HUES64 (cell line): ENCODE data around the gene SPRR5.

Experiments
- H3K27ac ChIP-seq: 2 replicates; pipeline ENCODE4 v1.7.0; 2013; ENCODE audit warnings: low read depth, low read length, inconsistent platforms
- H3K27me3 ChIP-seq: 2 replicates; pipeline ENCODE4 v1.6.1; 2013; ENCODE audit warnings: mild to moderate bottlenecking, low read length; ENCODE audit not compliant: insufficient read depth
- H3K36me3 ChIP-seq: 2 replicates; pipeline ENCODE4 v1.6.1; 2013; ENCODE audit warnings: mild to moderate bottlenecking, low read length; ENCODE audit not compliant: insufficient read depth
- H3K4me1 ChIP-seq: 2 replicates; pipeline ENCODE4 v1.6.1; 2013; ENCODE audit warnings: mild to moderate bottlenecking, low read length, moderate library complexity; ENCODE audit not compliant: insufficient read depth
- H3K4me3 ChIP-seq: 2 replicates; pipeline ENCODE4 v1.5.1; 2013; ENCODE audit warnings: mild to moderate bottlenecking, low read length, moderate library complexity
- H3K9ac ChIP-seq: 2 replicates; pipeline ENCODE4 v1.6.1; 2013; ENCODE audit warnings: mild to moderate bottlenecking, low read depth, low read length
- H3K9me3 ChIP-seq: 2 replicates; pipeline ENCODE4 v1.6.1; 2013; ENCODE audit warnings: low read depth, low read length; ENCODE audit not compliant: insufficient read depth
- WGBS: fragments of 150-250, 120-280 bp; methylation state at CpG from one replicate; pipeline ENCODE4 v1.1.7; 2013; ENCODE audit warnings: missing lambda C conversion rate; 5-methylcytosine and 5-hydroxymethylcytosine counted together

The SPRR5 gene

DNA sequence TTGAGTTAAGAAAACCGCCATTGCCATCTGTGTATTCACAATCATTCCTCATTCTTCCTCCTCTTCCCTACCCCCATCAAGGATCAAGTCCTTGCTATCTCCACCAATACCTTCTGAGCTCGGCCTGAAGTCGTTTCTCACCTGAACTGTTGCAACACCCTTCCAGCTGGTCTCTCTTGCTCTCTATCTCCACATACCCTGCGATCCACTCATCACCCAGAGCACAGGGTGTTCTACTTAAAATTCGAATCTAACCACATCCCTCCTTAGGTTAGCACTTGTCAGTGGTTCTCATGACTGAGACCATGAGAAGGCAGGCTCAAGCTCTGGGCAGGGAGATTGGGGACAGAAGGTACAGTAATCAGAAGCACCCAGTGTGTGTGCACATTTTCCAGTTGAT is 34.1 kb upstream of the SPRR5 start:
- WGBS, result 37% methylated on average over 5 of the region's 5 CpGs
- no peaks in the 10 kb centered on the region for H3K4me1 ChIP-seq
- no peak overlapping the region for H3K4me3 ChIP-seq
- H3K9me3 ChIP-seq, result peaks cover 82% of the 10 kb centered on the region
- no peaks in the 10 kb centered on the region for H3K27me3 ChIP-seq
- H3K36me3 ChIP-seq, result no peaks in the 10 kb centered on the region
- no peak overlapping the region for H3K9ac ChIP-seq
- no peak overlapping the region for H3K27ac ChIP-seq

DNA sequence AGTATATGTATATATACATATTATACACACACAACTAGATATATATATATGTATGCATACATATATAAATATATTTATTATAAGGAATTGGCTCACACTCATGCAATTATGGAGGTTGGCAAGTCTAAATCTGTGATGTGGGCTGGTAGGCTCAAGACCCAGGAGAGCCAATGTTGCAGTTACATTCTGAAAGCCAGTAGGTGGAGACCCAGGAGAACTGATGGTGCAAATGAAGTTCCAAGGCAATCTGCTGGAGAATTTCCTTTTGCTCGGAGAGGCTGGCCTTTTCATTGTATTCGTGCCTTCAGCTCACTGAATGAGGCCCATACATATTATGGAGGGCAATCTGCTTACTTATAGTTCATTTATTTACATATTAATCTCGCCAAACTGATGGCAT is 29.2 kb upstream of the SPRR5 start:
- Histone ChIP-seq H3K27me3 (no peaks in the 10 kb centered on the region), H3K9me3 (peaks cover 76% of the 10 kb centered on the region)

DNA sequence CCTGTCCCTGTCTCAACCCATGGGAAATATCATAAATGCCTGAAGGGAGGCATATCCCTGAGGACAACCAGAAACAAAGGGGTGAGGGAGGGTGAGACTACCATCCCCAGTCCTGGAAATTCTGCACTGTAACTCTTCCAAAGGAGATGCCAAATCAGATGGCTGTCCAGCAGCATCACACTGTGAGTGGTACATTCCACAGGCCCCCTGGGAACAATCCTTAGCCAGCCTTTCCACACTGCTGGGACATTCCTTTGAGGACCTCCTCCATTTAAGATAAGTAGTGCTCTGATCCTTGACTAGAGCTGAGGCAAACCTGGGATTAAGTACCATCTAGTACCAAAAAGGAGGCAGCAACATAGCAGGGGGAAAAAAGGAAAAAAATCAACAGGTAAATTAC is 27.9 kb upstream of the SPRR5 start:
- Histone ChIP-seq H3K4me3 (no peak overlapping the region), H3K9ac (no peak overlapping the region), H3K27me3 (no peaks in the 10 kb centered on the region), H3K4me1 (no peaks in the 10 kb centered on the region), H3K27ac (no peak overlapping the region), H3K9me3 (peaks cover 76% of the 10 kb centered on the region), H3K36me3 (no peaks in the 10 kb centered on the region)

More for the DNA sequence above, 29.2 kb upstream of the SPRR5 start:
- 29% methylated on average over 2 of the region's 3 CpGs for WGBS
- H3K27ac ChIP-seq, result no peak overlapping the region
- no peak overlapping the region for H3K4me3 ChIP-seq
- no peak overlapping the region for H3K9ac ChIP-seq
- H3K4me1 ChIP-seq, result no peaks in the 10 kb centered on the region
- H3K36me3 ChIP-seq, result no peaks in the 10 kb centered on the region

DNA sequence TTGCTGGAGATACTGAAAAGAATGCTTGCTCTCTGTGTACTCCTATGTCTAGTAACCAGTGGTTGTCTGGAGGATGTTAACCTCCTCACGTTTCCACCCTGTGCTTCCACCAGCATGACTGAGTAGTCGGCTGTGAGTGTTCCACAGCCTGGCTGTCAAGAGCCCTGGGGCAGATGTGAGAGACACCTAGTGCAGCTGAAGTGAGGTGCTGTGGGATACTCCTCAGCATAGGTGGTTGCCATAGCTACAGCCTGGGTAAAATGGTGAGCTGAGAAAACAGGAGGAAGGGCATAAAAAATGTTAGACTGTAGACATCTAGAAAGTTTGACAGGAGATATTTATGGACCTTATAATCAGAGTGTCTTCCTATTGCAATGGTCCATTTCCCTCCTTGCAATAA is 22.8 kb upstream of the SPRR5 start:
- H3K4me3 ChIP-seq, result no peak overlapping the region
- H3K4me1 ChIP-seq, result no peaks in the 10 kb centered on the region
- no peaks in the 10 kb centered on the region for H3K27me3 ChIP-seq
- WGBS, result 81% methylated on average over 2 of the region's 2 CpGs
- peaks cover 79% of the 10 kb centered on the region for H3K9me3 ChIP-seq
- H3K27ac ChIP-seq, result no peak overlapping the region
- no peak overlapping the region for H3K9ac ChIP-seq
- no peaks in the 10 kb centered on the region for H3K36me3 ChIP-seq

DNA sequence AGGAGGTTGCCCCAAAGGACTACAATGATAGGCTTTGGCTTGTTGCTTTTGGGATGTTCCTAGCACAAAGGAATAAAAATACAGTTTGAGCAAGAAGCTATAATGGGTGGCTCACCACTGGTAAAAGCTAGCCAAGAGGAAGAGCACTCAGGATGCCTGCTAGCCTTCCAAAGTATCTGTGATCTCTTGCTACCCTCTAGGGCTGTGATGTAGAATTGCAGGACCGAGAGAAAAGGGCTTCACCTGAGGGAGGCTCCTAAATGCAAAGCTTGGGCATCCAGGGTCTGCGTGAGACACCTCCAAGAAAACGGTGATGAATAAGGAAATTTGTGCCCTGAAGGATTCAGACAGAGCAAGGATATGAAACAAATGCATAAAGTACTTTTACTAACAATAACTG is 20.9 kb upstream of the SPRR5 start:
- no peaks in the 10 kb centered on the region for H3K36me3 ChIP-seq
- H3K27ac ChIP-seq, result no peak overlapping the region
- no peaks in the 10 kb centered on the region for H3K4me1 ChIP-seq
- no peak overlapping the region for H3K9ac ChIP-seq
- WGBS, result 78% methylated on average over 3 of the region's 3 CpGs
- H3K9me3 ChIP-seq, result peaks cover 78% of the 10 kb centered on the region
- H3K27me3 ChIP-seq, result no peaks in the 10 kb centered on the region
- H3K4me3 ChIP-seq, result no peak overlapping the region

DNA sequence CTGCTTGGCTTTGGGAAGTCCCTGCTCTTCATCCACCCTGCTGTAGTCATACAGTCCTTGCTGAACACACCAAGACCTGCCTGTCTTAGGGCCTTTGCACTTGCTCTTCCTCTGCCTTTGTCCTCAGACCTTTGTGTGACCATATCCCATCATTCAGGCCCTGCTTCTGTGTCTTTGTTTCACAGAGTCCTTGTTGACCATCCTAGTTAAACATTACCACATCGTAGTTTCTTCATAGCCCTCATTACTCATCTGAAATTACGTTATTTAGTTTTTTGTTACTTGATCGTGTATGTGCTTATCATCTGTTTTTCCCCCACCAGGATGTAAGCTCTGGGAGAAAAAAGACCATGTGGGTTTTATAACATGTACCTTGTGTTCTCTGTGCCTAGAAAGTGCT is 18.3 kb upstream of the SPRR5 start:
- Histone ChIP-seq H3K9me3 (peaks cover 80% of the 10 kb centered on the region), H3K27me3 (no peaks in the 10 kb centered on the region), H3K4me1 (no peaks in the 10 kb centered on the region), H3K36me3 (no peaks in the 10 kb centered on the region), H3K4me3 (no peak overlapping the region), H3K27ac (no peak overlapping the region), H3K9ac (no peak overlapping the region)
- WGBS, result 90% methylated on average over 3 of the region's 3 CpGs

DNA sequence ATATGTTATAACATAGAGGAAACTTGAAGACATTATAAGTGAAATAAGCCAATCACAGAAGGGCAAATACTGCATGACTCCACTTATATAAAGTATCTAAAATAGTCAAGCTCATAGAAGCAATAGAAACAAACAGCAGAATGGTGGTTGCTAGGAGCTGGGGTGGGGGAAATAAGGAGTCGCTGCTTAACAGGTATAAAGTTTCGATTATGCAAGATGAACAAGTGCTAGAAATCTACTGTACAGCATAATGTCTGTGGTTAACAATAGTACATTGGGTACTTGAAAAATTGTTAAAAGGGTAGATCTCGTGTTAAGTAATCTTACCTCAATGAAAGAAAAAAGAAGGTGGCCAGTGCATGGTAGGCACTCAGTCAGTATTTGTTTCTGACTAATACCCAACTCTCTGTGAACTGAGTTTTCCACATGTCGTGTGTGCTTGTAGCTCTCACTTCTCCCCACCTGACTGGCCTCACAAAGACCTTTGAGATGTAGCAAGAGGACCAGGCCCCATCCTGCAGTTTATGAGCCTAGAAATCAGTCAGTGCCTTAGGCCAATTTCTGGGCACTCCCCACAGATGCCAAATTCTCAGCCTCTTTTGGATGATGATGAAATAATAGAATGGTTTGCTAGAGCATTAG is 14.7 kb upstream of the SPRR5 start:
- no peaks in the 10 kb centered on the region for H3K4me1 ChIP-seq
- H3K27ac ChIP-seq, result no peak overlapping the region
- no peaks in the 10 kb centered on the region for H3K27me3 ChIP-seq
- no peak overlapping the region for H3K4me3 ChIP-seq
- peaks cover 72% of the 10 kb centered on the region for H3K9me3 ChIP-seq
- no peak overlapping the region for H3K9ac ChIP-seq
- 61% methylated on average over 4 of the region's 4 CpGs for WGBS
- no peaks in the 10 kb centered on the region for H3K36me3 ChIP-seq

DNA sequence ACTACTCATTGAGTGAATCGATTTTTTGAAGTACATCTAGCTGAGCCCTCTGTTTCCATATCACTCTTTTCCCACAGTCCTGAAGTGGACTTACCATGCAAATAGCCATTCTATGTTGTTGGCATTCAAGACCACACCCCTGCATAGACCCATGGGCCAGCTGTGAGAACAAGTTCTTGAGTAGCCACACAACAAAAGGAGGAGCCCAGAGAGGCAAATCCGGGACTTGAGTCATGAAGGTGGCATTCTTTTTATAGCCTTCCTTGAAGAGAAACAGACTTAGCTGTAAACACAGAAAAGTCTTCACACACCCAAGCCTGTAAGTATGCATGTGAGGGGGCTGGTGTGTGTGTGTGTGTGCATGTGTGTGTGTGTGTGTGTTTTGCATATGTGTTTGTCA is 13.8 kb upstream of the SPRR5 start:
- Histone ChIP-seq H3K4me3 (no peak overlapping the region), H3K4me1 (no peaks in the 10 kb centered on the region), H3K27ac (no peak overlapping the region), H3K9me3 (peaks cover 71% of the 10 kb centered on the region), H3K9ac (no peak overlapping the region), H3K27me3 (no peaks in the 10 kb centered on the region), H3K36me3 (no peaks in the 10 kb centered on the region)
- WGBS, result 65% methylated on average over 2 of the region's 2 CpGs

DNA sequence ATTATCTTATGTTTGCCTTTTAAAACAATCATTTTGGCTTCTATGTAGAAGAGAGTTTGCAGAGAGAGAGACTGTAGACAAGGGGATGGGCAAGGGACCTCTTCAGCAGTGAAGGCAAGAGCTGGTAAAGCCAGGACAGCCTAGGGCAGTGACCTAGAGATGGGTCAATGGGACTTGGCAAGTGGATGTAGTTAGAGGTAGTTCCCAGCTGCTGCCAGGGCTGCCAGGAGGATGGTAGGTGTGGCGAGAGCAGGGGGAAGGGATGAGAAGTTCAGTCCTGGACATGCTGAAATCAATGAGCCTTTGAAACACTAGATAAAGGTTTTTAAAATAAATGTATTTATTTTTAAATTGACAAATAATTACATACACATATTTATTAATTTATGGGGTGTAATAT is 6.4 kb upstream of the SPRR5 start:
- Histone ChIP-seq H3K27me3 (no peaks in the 10 kb centered on the region), H3K4me1 (no peaks in the 10 kb centered on the region), H3K36me3 (no peaks in the 10 kb centered on the region), H3K9me3 (peaks cover 49% of the 10 kb centered on the region), H3K4me3 (no peak overlapping the region), H3K9ac (no peak overlapping the region), H3K27ac (no peak overlapping the region)
- WGBS, result 86% methylated on average over 1 of the region's 1 CpG

DNA sequence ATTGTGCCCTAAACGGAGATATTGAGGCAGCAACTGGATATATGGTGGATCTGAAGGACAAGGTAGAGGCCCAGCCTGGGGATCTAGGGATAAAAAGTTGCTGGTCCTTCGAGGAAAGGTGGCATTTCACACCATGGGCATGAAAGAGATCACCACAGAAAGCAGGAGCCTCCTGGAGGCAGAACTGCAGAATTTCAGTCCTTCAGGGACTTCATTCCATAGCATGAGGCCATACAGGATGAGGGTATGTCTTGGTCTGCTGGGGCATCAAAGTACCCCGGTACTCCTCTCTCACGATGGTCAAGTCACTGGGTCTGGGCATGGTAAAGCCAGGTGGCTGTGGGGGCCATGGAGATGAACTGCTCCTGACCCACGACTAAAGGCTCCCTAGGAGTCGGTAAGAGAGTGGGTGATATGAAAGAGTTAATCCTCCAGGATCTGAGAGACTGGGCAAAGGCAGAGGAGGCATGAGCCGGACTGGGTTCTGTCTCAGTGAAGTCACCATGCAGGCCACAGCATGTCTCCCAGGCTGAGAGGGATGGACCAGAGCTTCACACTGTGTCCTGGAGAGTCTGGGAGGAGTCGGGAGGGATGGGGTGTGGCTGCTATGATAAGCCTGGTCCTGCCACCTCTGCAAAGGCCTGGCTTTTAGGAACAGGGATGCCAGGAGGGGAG is 5.8 kb upstream of the SPRR5 start:
- WGBS, result 73% methylated on average over 8 of the region's 8 CpGs
- Histone ChIP-seq H3K27ac (no peak overlapping the region), H3K27me3 (no peaks in the 10 kb centered on the region), H3K4me1 (no peaks in the 10 kb centered on the region), H3K4me3 (no peak overlapping the region), H3K9me3 (peaks cover 50% of the 10 kb centered on the region), H3K9ac (no peak overlapping the region), H3K36me3 (no peaks in the 10 kb centered on the region)

DNA sequence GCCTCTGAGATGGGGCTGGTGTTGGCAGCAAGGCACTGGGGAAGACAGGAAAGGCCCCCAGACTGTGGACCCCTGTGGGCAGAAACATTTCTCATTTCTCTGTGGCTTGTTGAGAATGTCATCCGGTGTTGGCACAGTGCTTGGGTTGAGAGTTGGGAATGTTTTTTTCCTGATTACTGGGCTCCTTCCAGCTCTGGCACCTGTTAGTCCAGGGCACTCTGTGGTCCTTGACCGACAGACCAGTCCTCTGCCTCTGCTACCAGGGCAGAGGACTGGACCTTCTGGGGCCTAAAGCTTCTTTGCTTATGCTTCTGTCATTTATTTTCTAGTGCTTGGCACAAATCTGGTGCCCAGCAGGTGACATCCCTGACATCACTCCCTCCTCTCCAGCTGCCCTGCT is 4.8 kb upstream of the SPRR5 start:
- Histone ChIP-seq H3K4me3 (no peak overlapping the region), H3K4me1 (no peaks in the 10 kb centered on the region), H3K9me3 (peaks cover 56% of the 10 kb centered on the region), H3K27ac (no peak overlapping the region), H3K36me3 (no peaks in the 10 kb centered on the region), H3K9ac (no peak overlapping the region), H3K27me3 (no peaks in the 10 kb centered on the region)
- WGBS, result 80% methylated on average over 2 of the region's 2 CpGs

DNA sequence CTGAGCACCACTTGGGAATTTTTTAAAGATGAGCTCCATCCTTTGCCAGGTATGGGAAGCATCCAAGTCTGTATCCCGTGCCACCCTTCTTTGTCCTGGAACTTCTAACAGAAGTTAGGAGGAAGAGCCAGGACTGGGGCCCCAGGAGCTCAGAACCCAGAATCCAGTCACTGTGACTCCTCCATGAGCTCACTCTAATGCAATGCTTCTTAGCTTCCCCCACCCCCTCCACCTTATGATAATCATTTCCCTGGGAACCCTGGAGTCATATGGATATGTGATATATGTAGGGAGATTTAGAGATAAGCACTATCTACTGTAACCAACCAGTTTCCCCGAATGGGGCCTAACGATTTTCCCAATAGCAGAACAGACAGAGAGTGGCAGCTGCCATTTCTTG is 758 bp upstream of the SPRR5 start:
- H3K36me3 ChIP-seq, result no peaks in the 10 kb centered on the region
- no peak overlapping the region for H3K4me3 ChIP-seq
- H3K27me3 ChIP-seq, result no peaks in the 10 kb centered on the region
- no peak overlapping the region for H3K9ac ChIP-seq
- H3K4me1 ChIP-seq, result no peaks in the 10 kb centered on the region
- no peak overlapping the region for H3K27ac ChIP-seq
- 58% methylated on average over 2 of the region's 3 CpGs for WGBS
- peaks cover 63% of the 10 kb centered on the region for H3K9me3 ChIP-seq
